Ovary (tissue), 9 donors: Measurements from ENCODE around the gene IRF1. TPM values are rescaled to one million over a fixed set of nuclear protein-coding genes. Genes with fewer than 3 reads are reported as not detected.
A peak's percentile ranks its signal among the peaks of the same experiment; 100 is the strongest.
"Not testable (repeated sequence)": the region's sequence is repeated elsewhere in the genome, so short reads cannot be mapped to it uniquely, and the experiment has no call there.

Source experiments
- DNase-seq, 5 donors: peaks; one replicate each; pipeline ENCODE4 v3.0.0-alpha.2; 2019 to 2020
- H3K27ac ChIP-seq, 2 donors: fragments of 200-600 bp; one replicate each; pipeline versions ENCODE4 v1.5.1 to v1.8.0; 2019 to 2022
- H3K27me3 ChIP-seq: fragments of 200-600 bp; one replicate; pipeline ENCODE4 v1.8.0; 2022
- H3K36me3 ChIP-seq: fragments of 200-600 bp; sonication (generic); one replicate; pipeline ENCODE4 v1.5.1; 2019
- H3K4me1 ChIP-seq: one replicate; pipeline ENCODE4 v1.8.1; 2013; ENCODE audit warnings: mild to moderate bottlenecking, moderate library complexity; ENCODE audit not compliant: insufficient read depth
- H3K4me3 ChIP-seq: fragments of 200-600 bp; sonication (generic); one replicate; pipeline ENCODE4 v1.5.1; 2017
- H3K9me3 ChIP-seq, 2 donors: fragments of 200-600 bp in 1 of 2; sonication (generic) in 1 of 2; one replicate each; pipeline versions ENCODE4 v1.5.1 to v1.8.1; 2013 to 2019; ENCODE audit warnings: mild to moderate bottlenecking in 1 of 2, moderate library complexity in 1 of 2
- CTCF ChIP-seq, 3 donors: fragments of 450-650 bp in 2 of 3; fragments of 200-600 bp in 1 of 3; IDR thresholded peaks; one replicate each; pipeline versions ENCODE4 v1.5.1 to v1.8.0; 2016 to 2022; ENCODE audit warnings: antibody characterized with exemption in 3 of 3, mild to moderate bottlenecking in 1 of 3
- EP300 ChIP-seq: sonication (generic); formaldehyde crosslinking; IDR thresholded peaks from one replicate; pipeline ENCODE4 v1.6.1; 2017; ENCODE audit warnings: antibody characterized with exemption
- POLR2A ChIP-seq: fragments of 450-650 bp; IDR thresholded peaks from one replicate; pipeline ENCODE4 v1.6.1; 2017; ENCODE audit warnings: antibody characterized with exemption, mild to moderate bottlenecking, moderate library complexity
- WGBS, 3 donors: extraction: QIAGEN DNeasy Blood & Tissue Kit in 1 of 3; methylation state at CpG; one replicate each; pipeline versions ENCODE4 v1.1.5 to v1.1.7; 2013 to 2017; 5-methylcytosine and 5-hydroxymethylcytosine counted together
- intact Hi-C, 4 donors: fragments of 100-400 bp; cut with DNase I; formaldehyde crosslinking; loops; one replicate each; pipeline versions ENCODE4 v1.11.0 to v1.15.1; 2022 to 2023
- polyA plus RNA-seq, 2 donors: library from polyadenylated mRNA; stranded (reverse); fragments of 200-250 nt in 1 of 2; fragments of 350-450 nt in 1 of 2; fragmentation: Illumina TruSeq in 1 of 2; extraction: RNeasy Lipid Tissue Mini Kit (QIAGEN cat#74804) in 1 of 2; gene quantifications; one replicate each; pipeline ENCODE4 v1.2.3, GENCODE V29; 2013 to 2014
- total RNA-seq, 7 donors: library from RNA; depleted of rRNA in 2 of 7; stranded (reverse); fragments of >200 nt in 2 of 7; fragmentation: NEBNext Ultra II Directional in 3 of 7; extraction: Animal tissue kit (Norgen Biotek cat#: 25700) in 3 of 7; gene quantifications; one replicate each; pipeline versions ENCODE4 v1.1.0 to v1.2.4, GENCODE V29; 2016 to 2023
- donor health status: DM: no; HTN: no; CAD: no; lungs with moderate emphysema.
- donor health status: DM: no; HTN: no; CAD: no.
- donor health status: Bipolar disorder and iron deficiency.
- donor health status: DM: yes; HTN: yes; CAD: no.
- donor health status: DM: no; HTN: no; CAD: no.
- donor health status: DM: yes; HTN: yes; CAD: no.

The IRF1 gene
- total and polyA plus RNA-seq, 9 donors = 17.3 to 126 (median 26.7) TPM

DNA sequence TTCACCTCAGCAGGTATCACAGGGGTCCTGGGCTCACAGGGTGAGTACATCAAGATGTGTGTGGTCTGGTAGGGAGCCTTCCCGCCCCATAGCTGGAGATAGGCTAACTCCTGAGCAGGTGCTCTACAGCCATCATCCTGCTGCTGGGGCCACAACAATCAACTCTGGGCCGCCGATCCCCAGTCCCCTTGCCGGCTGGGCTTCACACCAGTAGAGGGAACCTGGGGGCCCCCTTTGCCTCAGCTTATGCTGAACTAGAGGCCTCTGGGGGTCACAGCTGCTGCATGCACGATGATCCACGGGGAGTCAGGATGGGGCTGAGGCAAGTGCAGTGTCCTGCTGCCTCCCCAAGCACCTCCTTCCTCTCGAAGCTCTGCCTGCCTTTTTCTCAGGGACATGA, 46.5 kb downstream of the IRF1 start:
- WGBS, 3 donors = 69 to 81% (median 75%) methylated on average over 7 of the region's 7 CpGs

DNA sequence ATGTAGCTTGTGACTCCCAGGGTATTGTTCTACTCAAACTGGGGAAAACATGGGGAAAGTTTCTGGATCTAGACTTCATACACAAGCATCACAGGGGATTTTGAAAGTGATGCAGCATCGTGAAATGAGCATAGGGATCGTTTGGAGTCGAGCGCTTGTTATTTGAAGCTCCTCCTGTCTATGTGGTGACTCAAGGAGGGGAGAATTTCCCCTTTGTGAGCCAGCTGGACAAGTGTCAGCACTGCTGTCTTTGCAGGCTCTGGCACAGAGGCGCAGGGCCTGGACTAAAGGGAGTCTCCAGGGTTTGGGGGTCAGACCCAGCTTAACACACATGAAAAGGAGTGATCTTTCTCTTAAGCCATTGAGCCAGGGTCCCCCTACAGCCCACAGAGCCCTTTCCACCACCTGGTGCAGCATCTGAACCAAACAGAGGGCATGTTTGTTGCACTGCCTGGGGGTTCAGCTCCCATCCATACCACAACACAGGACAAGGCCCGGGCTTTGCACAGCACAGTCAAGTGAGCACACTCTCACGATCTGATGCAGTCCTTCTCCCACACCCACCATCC, 51.0 kb downstream of the IRF1 start:
- H3K27ac ChIP-seq = peak overlapping the region in 1 of 2 donors; percentile 36
- intact Hi-C loops = no loop called here
- peaks cover 33% of the 10 kb centered on the region for H3K4me1 ChIP-seq
- DNase-seq = peak; percentile 78 to 87 (median 80)
- TF ChIP-seq EP300 (no peak), CTCF (IDR thresholded peaks at IDR 0.05) (no peak), POLR2A (no peak)
- H3K27me3 ChIP-seq = no peaks in the 10 kb centered on the region
- no peaks in the 10 kb centered on the region for H3K9me3 ChIP-seq
- WGBS, 3 donors = 10 to 14% (median 14%) methylated on average over 7 of the region's 7 CpGs
- H3K4me3 ChIP-seq = no peak overlapping the region
- H3K36me3 ChIP-seq = no peaks in the 10 kb centered on the region

More for the DNA sequence above, 46.5 kb downstream of the IRF1 start:
- Histone ChIP-seq H3K9me3 (no peaks in the 10 kb centered on the region), H3K36me3 (no peaks in the 10 kb centered on the region), H3K27ac (no peak overlapping the region), H3K27me3 (no peaks in the 10 kb centered on the region), H3K4me1 (peaks cover 36% of the 10 kb centered on the region), H3K4me3 (no peak overlapping the region)
- DNase-seq = no peak
- TF ChIP-seq CTCF (IDR thresholded peaks at IDR 0.05) (no peak), POLR2A (no peak), EP300 (no peak)
- intact Hi-C loops = no loop called here

DNA sequence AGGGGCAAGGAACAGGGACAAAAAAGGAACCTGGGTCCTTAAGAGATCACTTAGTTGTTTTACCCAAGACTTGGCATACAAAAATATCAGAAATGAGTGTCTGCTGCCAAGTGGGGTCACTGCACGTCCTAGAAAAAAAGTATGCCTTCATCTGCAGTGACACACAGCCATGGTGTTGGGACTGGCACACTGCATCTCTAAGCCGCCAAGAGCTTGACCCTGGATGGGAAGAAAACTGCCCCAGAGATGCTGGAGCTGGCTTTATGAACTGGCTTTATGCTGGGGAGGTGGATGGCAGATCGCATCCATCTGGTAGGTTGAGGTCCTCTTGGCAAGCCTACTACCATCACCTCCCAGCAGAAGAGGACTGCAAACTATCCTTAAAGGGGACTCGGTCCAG, 51.7 kb downstream of the IRF1 start:
- Histone ChIP-seq H3K4me3 (no peak overlapping the region), H3K4me1 (peaks cover 30% of the 10 kb centered on the region), H3K27me3 (no peaks in the 10 kb centered on the region), H3K27ac (peak overlapping the region; percentile 33 to 36), H3K36me3 (no peaks in the 10 kb centered on the region), H3K9me3 (no peaks in the 10 kb centered on the region)
- intact Hi-C loops = no loop called here
- no peak for TF ChIP-seq EP300
- TF ChIP-seq CTCF (IDR thresholded peaks at IDR 0.05) = no peak
- TF ChIP-seq POLR2A = no peak
- WGBS, 3 donors = 49 to 67% (median 63%) methylated on average over 4 of the region's 4 CpGs
- no peak for DNase-seq

DNA sequence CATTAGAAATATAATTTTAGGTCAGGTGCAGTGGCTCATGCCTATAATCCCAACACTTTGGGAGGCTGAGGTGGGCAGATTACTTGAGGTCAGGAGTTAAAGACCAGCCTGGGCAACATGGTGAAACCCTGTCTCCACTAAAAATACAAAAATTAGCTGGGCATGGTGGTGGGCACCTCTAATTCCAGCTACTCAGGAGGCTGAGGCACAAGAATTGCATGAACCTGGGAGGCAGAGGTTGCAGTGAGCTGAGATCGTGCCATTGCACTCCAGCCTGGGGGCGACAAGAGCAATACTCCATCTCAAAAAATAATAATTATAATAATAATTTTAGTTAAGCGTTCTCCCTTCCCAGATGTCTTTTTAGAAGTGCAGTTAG, 52.3 kb downstream of the IRF1 start:
- DNase-seq = peak in 1 of 5 donors; percentile 4
- H3K27me3 ChIP-seq, H3K4me3 ChIP-seq, intact Hi-C loops, H3K9me3 ChIP-seq, H3K36me3 ChIP-seq: not testable (repeated sequence)
- peak overlapping the region in 1 of 2 donors; percentile 72 for H3K27ac ChIP-seq
- H3K4me1 ChIP-seq = peaks cover 27% of the 10 kb centered on the region
- whole genome bisulfite sequencing, 3 donors = 90 to 95% (median 94%) methylated on average over 3 of the region's 3 CpGs

GRCh38 chr5:132437604-132438266, 52.8 kb downstream of the IRF1 start:
- H3K27me3 ChIP-seq = no peaks in the 10 kb centered on the region
- DNase-seq = peak; percentile 81 to 87 (median 86)
- peaks cover 28% of the 10 kb centered on the region for H3K4me1 ChIP-seq
- H3K36me3 ChIP-seq = no peaks in the 10 kb centered on the region
- H3K9me3 ChIP-seq = no peaks in the 10 kb centered on the region
- TF ChIP-seq POLR2A (no peak), EP300 (no peak), CTCF (IDR thresholded peaks at IDR 0.05) (no peak)
- intact Hi-C loops = no loop called here
- no peak overlapping the region for H3K4me3 ChIP-seq
- H3K27ac ChIP-seq = peak overlapping the region in 1 of 2 donors; percentile 72
- WGBS, 3 donors = 11 to 25% (median 15%) methylated on average over 3 of the region's 3 CpGs
